ENCODE results near the gene RNF167.
A peak's percentile ranks its signal among the peaks of the same experiment; 100 is the strongest.

Gene RNF167

DNA sequence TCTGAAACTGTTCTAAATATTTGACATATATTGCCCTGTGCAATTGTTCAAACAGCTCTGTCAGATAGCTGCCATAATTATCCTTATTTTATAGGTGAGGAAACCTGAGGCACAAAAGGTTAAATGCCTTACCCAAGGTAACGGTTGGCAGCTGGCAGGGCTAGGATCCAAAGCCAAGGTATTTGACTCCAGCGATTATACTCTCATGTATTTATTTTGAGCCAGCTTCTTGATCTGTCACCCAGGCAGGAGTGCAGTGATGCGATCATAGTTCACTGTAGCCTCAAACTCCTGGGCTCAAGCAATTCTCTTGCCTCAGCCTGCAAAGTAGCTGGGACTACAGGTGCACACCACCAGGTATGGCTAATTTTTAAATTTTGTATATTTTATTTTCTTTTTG is 18.0 kb downstream of the RNF167 start:
- no peak for DNase-seq

DNA sequence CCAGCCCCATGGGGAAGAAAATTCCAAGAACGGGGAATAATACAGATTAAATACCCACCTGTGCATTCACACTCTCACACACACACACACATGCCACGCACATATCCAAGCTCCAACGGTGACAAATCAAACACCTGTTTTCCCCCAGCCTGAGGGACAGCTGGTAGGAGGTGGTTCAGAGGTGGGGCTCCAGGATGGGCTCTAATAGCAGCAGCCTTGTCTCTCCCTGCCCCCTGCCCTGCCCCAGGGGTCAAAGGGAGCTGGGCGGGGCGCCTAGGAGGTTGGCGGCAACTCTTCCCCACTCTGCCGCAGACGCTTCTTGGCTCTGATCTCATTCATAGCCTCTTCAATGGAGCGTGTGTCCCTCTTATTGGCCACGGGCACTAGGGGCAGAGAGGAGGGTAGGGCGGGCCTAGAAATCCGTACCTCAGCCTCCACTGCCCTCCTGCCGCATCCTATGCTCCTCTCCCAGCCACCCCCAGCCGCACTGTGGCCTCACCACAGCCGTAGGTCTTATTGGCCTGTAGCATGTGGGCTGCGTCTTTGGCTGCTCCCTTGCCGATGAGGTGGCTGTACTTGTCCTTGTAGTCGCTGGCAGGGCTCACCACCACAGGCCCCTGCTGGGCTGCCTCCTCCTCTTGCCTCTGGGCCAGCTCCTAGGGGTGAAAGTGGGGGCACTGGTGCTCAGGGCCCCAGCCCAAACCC is 19.3 kb downstream of the RNF167 start:
- no peak for DNase-seq

DNA sequence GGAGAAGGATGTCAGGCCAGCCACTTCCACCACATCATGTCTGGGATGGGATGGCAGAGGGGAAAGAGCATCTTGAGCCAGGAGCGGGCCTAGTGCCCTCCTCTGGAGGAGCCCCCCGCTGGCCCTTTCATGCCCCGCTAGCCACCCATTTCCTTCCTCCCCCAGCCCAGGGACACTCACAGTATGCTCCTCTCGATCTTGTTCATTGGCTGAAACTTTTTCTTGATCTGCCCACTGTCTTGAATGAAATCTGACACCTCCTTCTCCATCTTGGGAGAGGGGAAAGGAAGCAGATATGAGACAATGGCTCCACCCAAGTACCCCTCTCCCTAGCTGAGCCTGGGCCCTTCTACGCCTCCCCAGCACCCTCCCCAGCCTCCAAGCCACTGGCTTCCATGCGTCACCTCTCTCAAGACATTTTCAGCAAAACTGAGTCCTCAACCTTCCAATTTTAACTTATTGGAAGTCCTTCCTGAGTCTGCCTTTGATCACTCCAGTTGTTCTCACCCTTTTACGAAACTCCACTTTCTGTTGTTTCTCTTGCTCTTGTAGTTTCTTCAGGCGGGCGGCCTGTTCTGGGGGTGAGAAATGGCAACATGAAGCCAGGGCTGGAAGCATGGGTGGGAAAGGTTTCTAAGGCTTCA is 20.3 kb downstream of the RNF167 start:
- DNase-seq = no peak

DNA sequence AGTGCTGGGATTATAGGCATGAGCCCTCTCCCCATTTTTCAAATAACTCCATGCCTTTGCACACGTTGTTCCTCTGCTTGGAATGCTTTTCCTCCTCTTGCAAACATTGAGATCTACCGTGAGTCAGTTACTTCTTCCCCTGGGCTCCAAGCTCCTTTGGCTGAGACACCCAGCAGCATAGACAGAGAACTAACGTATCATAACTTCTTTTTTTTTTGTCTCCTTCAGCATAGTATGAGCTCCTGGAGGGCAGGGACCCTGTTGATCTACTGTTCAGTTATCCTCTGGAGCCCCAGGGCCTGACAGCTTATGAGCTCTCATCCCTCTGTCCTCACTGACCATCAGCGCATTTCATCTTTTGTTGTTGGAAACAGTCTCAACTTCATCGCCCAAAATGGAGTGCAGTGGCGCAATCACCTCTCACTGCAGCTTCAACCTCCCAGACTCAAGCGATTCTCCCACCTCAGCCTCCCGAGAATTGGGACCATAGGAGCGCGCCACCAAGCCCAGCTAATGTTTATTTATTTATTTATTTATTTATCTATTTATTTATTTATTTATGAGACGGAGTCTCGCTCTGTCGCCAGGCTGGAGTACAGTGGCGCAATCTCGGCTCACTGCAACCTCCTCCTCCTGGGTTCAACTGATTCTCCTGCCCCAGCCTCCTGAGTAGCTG is 25.4 kb downstream of the RNF167 start:
- no peak for DNase-seq

DNA sequence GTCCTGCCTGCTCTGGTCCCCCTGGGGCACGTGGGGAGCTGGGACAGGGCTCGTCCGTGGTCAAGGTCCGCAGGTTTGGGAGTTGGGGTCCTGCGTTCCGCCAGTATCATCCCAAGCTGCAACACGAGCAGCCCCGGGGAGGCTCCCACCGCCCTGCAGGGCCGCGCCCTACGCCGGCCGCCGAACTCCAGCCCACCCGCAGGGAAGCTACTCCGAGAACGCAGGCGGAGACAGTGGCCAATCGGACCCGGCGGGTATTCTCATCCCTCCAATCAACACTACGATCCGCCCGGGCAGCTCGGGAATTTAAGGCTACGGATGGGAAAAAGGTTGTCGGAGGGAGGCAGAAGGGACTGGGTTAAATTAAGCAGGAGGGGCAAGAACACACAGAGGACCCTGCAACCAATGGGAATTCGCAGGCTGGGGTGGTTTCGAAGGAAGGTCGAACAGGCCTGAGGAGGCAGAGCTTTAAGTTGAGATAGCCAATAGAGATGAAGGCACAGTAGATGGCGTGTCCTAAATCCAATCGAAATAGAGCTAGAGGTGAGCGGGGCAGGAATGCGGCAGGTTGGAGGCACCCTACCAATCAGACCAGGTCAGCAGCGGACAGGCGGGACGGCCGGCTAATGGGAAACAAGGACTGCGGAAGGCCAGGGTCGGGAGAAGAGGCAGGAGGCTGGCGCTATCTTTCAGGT is 26.9 kb downstream of the RNF167 start:
- peak; percentile 96 to 99 for DNase-seq

DNA sequence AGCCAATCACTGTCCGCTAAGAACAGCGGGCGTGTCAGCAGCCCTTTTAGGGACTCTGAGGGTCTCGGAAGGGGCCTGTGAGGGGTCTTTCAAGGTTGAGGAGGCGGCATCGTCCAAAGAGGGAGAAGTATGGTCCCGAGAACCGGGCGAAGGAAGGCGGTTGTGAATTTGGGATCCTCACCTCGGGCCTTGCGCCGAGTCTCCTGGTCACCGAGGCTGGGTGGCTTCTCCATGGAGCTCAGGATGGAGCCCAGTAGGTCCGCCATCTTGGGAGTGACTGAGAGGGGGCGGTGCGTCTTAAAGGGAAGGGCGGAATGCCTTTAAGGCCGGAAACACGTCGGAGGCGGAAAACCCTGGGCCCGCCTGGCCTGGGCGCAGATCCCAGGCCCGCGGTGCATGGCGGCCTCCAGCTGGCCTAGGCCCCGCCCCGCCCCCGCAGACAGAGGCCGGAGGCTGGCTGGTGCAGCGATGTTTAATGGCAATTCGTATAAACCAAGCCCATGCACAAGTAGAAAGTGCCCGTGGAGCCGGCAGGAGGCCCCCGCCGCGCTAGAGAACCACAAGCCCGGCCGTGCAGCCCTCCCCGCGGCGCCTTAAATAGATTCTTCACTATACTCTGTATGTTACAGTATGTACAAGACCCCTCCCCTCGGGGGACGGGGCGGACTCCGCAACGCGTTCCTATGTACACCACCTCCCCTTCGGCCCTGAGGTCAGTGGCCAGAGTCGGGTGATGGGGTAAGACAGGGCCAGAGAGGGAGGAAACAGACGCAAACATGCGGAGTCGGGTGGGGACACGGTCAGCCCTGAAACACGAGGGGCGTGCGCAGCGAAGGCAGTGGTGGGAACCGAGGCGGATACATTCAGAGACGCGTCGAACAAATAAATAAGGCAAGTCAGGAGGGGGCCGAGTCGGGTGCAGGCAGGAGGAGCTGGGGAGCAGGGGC is 27.7 kb downstream of the RNF167 start, which contains the start of gene SPAG7:
Gene SPAG7, minus strand, starts transcription at position 279 of the 947 bp plus-strand sequence. Its CDS starts 13 bp downstream, at position 266.
- peak; percentile 90 to 91 for DNase-seq

DNA sequence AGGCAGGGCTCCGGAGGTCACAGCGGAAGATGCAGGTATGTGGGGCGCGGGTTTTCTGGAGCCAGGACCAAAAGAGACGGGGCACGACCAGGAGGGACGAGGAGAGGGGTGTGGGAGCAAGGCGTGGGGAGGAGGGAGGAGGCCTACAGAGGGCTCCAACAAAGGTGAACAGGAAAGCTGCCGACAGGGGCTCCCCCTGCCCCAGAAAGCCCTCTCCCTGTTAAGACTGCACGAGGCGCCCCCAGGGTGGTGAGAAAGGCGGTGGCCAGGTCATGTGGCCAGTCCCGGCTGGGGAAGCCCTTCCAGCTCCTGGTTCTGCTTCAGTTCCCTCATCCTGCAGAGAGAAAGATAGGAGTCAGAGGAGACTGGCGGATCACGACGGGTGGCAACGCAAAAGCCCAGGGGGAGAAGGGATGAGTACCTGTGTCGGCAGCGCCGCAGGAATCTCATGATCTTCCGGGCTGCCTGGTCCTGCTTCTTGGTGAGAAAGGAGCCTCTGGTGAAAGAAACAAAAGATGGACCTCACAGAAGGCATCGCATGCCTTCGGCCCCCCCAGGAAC is 28.5 kb downstream of the RNF167 start:
- DNase-seq = no peak

DNA sequence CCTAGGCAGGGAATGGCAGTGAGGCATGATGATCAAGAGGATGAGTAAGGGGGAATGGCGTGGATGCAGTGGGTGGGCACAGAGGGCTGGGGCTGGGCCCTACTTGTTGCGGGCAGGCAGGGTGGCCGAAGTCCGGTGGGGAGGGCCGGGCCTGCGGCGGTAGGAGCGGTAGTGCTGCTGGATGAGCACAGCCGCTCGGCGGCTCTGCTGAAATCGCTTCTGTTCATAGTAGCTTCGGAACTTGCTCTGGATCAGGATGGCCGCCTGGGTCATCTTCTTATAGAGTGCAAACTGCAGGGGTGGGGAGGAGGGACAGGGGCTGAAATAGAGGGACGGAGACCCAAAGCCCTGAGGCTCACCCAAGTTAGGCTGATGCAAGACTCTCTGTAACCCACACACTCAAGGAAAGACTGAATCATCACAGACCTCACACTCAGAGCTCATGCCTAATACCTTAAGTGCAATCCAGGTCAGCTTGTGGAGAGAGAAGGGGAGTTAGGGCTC is 29.0 kb downstream of the RNF167 start:
- DNase-seq = no peak

DNA sequence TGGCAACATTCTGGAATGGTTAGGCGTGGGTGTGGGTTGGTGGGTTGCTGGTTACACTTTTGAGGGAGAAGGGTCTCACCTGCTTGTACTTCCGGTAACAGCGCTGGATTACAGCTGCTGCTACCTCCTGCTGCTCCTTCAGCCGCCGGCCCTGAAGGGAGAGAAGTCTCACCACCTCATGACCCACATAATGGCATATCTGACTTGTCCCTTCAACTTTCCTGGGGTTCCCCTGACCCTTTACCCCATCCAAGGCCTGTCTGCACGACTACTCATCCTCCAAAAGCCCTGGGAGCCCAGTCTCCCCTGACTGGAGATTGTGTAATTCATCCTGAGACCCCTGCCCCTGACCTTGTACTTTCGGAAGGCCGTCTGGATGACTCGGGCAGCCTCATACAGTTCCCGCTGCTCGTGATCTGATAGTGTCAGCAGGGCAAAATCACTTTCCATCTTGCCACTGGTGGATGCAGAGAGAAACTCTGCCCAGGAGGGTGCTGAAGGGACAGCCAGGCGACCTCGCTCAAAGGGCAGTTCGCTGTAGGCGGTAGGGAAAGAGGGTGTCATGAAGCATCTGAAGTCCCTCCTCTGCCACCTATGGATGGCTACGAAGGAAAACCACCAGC is 29.6 kb downstream of the RNF167 start:
- no peak for DNase-seq

DNA sequence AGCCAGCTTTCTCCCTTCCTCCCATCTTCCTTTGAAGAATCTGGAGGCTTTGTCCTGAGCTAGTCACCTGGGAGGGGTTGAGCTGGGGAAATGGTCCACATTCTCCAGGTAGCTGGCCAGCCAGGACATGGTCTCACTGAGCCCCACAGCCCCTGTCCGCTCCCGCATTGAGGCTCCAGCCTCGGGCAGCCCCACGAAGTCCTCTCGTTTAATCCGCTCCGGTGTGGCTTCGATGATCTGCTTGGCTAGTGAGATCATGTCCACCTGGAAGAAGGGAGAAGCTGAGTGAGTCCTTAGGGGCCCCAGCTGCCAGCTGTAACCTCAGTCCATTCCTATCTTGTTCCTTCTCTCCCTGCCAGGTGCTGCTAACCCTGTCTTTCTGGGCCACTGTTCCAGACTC is 30.2 kb downstream of the RNF167 start:
- no peak for DNase-seq

DNA sequence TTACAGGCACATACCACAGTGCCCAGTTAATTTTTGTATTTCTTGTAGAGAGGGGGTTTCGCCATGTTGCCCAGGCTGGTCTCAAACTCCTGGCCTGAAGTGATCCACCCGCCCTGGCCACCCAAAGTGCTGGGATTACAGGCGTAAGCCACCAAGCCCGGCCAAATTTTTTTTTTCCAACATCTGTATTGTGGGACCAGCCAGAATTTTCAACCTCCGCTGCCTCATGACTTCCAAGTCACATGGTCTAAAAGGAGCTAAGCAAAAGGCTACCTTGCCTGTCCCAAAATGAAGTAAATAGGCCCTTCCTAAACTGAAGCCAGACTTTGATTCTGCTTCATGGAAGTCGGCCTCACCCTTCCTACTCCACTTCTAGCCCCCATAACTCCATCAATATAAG is 31.8 kb downstream of the RNF167 start:
- no peak for DNase-seq

DNA sequence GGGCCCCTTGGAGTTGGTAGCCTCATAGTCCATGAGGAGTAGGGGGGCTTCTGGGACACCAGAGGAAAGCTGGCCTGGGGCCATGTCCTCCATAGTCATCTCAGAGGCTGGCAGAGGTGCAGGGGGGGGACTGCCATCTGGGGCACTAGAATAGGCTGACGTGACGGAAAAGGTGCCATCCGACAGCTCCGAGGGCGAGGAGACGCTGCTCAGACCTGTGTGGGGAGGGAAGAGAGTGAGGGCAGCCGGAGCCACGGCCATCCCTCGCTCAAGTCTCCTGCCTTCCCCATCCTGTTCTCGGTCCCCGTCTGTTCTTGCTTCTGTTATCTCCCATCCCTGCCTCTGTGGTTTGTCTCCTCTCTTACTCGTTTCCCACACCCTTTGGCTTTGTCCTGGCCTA is 32.3 kb downstream of the RNF167 start:
- no peak for DNase-seq

DNA sequence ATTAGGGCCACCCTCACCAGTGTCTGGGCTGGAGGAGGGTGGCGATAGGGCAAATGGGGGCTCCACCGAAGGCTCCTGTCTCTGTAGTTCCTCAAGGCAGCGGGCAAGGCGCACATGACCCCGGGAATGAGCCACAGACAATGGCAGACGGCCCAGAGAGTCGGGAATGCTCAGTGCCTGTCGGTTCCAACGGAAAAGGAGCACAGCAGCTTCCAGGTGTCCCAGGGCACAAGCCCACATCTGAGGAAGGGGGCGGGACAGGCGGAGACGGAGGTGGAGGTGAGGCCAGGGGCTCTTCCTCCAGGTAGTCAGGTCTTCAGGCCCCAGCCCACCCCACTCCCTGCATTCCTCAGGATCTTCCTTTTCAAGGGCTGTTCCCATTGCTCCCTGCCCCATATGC is 32.7 kb downstream of the RNF167 start:
- no peak for DNase-seq

DNA sequence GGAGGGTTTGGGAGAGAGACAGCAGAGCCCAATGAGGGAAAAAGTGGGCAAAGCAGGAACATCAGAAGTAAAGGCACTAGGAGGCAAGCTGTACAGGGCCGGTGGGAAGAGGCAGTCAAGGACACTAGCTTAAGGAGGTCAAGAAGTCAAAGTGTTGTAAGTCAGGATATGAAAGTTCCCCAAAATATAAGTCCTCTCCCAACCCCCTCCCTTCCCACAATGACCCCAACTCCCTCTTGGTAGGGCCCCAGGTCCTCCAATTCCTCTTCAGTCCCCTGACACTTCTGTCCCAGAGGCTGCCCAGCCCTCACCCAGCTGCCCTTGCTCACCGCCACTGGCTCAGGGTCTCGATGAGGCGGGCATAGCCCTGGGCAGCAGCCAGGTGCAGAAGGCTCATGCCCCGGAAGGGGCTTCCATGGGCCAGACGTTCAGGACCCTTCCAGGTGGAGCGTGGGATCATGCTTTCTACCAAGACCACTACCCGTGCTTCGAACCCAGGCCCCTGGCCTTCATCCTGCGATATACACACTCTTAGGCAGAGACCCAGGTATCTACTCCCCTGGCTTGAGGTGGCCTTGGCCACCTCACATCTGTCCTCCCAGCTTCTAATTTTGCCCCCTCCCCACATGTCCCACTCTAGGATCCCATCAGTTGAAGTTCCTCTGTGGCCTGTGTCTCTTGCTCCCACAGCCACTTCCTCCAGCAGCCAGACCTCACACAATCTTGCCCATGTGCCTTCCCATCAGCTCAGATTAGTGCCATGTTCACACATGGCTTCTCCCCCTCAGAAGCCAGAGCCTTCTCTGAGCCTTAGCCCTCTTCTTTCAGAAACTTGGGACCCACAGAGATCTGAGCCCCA is 33.4 kb downstream of the RNF167 start:
- DNase-seq = no peak

DNA sequence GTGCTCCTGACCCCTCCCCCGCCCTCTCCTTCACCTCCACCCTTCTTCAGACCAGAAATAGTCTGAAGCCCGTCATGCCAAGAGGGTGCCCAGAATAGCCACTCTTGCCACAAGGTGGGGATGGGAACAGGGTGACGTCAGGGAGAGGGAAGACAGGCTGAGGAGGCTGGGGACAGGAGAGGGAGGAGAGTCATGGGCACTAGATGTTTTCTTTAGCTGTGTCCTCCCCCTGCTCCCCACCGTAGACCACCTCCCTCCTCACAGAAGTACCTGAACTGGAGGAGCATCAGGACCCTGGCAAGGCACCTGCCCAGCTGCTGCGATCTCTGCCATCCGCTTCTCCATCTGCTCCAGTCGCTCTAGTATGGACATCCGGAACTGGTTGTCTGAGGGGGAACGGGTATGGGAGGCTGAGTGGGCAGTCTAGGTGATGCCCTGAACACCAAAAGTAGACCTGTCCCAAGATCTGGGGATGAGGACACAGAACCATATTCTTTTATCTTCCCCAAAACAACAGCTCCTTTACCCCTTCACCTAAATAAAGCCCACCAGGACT is 34.1 kb downstream of the RNF167 start:
- DNase-seq = no peak

DNA sequence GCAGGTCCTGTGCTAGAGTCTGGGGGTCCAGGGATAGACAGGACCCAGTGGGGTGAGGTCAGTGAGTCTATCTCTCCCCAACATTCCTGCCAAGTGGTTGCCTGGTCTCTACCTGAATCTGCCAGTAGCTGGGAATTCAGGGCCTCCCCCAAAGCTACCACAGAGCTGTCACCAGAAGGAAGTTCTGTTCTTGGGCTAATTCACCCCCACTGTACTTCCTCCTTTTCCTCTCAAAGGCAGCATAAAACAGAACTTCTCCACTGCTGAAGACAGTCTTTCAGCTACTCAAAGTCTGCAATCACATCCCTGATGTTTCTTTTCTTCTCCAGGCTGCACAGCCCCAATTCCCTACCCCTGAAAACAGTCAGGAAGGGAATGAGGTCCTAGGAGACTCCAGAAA is 38.7 kb downstream of the RNF167 start:
- DNase-seq = no peak

DNA sequence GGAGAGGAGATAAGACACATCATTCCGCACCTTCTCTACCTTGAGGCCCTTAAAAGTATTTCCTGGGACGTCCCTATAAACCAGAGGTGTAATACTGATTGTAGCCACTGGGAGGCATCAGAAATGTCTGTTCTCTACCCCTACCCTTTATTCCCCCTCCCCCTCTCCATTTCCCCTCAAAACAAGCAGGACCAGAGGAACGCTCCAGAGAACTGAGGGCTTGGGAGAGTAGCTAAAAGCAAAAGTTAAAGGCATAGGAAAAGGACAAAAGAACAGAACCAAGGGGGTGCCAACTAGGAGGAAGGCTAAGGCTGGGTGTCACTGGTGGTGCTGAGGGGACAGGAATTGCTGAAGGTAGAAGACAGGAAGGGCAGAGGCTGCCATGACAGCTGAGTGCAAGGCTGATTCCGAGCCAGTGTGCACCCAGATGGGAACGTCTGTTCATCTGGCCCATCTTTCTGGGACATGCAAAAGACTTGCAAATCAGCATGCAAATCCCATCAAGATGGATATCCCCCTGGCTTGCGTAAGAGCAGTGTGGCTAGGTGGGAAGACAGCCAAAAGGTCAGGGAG is 40.7 kb downstream of the RNF167 start:
- peak; percentile 11 to 57 for DNase-seq

DNA sequence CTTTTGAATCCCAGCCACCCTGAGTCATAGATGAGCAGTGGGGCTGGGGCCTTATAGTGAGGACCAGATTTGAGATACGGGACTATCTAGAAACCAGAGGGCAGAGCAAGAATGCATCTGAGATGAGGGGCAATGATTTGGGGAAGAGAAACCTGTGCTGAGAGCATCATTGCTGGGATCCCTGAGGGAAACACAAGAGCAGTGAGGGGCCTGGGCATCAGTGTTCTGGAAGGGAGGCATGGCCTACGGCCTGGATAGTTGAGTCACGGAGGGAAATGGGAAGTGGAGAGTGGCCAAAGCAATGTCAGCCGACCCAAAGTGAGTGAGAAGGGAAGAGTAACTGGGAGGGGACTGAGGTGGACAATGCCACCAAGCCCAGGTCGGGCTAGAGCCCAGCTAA is 42.2 kb downstream of the RNF167 start:
- DNase-seq = no peak

DNA sequence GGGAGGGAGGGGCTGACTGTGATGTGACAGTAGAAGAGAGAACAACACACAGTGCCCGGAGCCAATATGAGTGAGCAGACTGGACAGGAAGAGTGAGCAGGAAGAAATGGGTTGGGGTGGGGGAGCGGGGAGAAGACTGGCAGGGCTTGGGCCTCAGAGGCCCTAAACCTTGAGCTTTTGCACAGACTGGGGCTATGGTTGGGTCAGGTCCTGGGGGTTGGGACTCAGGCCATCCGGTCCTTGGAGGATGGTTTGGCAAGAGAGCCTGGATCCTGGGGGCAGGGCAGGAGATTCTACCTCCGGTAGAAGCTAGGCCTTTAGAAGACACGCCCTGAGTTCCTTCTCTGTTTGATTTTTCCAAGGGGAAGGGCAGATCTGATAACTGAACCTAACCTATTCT is 46.3 kb downstream of the RNF167 start:
- no peak for DNase-seq
